ENCODE measurements around the gene SPEM1.

GRCh38 chr17:7463372-7463846 is 43.3 kb downstream of the SPEM1 start:
- TF ChIP-seq EZH2 (IDR thresholded peaks at IDR 0.05; ENCODE audit: insufficient read depth, low read length) (no peak), CTCF (IDR thresholded peaks at IDR 0.05; ENCODE audit: insufficient read depth, low read depth, low read length) (no peak)

Measured in astrocyte (in vitro differentiated cells and primary cell).